DND-41 (cell line): ENCODE results near the gene ORAI2.

Experiments used
- CTCF ChIP-seq: IDR thresholded peaks from 2 replicates; pipeline ENCODE4 v1.5.1; 2012; ENCODE audit warnings: borderline replicate concordance, low read length, moderate library complexity, mild to moderate bottlenecking; ENCODE audit not compliant: poor library complexity, severe bottlenecking; ENCODE audit errors: extremely low read depth
- EZH2 ChIP-seq: IDR thresholded peaks from 3 replicates; pipeline ENCODE4 v1.6.1; 2012; ENCODE audit warnings: borderline replicate concordance, low read depth, mild to moderate bottlenecking, moderate library complexity, low read length, inconsistent platforms; ENCODE audit not compliant: severe bottlenecking

GRCh38 chr7:102457352-102457924, 24.1 kb downstream of the ORAI2 start:
- TF ChIP-seq EZH2 (no peak), CTCF (no peak)
